Activated T-cell treated with anti-CD3 and anti-CD28 coated beads, Interleukin-2, amount 50 U/mL, for 1 hour (primary cell): ENCODE results near the gene EXOC2.

ENCODE experiments used
- DNase-seq: peaks from one replicate; pipeline ENCODE4 v3.0.0-alpha.2; 2020

Gene EXOC2

GRCh38 chr6:455006-455585 lies 237.8 kb downstream of the EXOC2 start:
- DNase-seq = no peak

- DNase-seq = no peak
Measured at GRCh38 chr6:454148-454991, 238.6 kb downstream of the EXOC2 start.

GRCh38 chr6:453152-453551 lies 239.8 kb downstream of the EXOC2 start:
- DNase-seq = no peak

- no peak for DNase-seq
Measured at GRCh38 chr6:452301-453067, 240.5 kb downstream of the EXOC2 start.

DNA sequence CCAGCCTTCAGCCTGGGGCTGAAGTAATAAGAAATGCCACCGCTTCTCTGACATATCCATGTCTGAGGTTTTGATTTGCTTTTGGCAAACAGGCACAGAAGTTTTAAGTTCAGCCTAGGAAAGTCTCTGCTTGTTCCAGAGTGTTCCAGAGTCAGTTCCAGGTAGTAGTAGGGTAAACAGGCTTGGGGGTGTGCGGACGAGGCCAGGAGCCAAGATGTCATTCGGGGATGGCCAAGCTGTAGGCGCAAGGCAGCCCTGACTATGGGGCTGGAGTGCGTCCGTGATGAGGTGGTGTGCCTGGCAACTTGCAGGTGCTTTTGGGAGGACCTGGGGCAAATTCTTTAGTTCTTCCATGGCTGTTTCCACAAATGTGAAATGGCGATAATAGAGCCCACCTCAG lies 241.1 kb downstream of the EXOC2 start:
- DNase-seq = no peak

DNA sequence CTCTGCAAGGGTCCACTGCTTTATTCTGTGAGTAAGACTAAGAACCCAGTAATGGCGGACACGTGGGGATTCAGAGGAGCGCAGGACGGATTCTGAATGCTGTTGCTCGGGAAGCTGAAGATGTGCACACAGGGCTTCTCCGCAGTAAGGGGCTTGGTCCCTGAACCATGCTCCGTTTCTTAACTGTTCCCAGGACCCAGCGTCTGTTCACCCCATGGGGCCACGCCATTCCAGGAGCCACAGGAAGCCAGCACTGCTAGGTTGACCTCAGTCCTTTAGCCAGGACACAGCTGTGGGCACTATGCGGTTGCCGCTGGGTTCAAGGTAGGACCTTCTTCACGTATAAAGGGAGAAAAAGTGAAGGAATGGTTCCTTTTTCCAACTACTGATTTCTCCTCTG lies 241.6 kb downstream of the EXOC2 start:
- no peak for DNase-seq

DNA sequence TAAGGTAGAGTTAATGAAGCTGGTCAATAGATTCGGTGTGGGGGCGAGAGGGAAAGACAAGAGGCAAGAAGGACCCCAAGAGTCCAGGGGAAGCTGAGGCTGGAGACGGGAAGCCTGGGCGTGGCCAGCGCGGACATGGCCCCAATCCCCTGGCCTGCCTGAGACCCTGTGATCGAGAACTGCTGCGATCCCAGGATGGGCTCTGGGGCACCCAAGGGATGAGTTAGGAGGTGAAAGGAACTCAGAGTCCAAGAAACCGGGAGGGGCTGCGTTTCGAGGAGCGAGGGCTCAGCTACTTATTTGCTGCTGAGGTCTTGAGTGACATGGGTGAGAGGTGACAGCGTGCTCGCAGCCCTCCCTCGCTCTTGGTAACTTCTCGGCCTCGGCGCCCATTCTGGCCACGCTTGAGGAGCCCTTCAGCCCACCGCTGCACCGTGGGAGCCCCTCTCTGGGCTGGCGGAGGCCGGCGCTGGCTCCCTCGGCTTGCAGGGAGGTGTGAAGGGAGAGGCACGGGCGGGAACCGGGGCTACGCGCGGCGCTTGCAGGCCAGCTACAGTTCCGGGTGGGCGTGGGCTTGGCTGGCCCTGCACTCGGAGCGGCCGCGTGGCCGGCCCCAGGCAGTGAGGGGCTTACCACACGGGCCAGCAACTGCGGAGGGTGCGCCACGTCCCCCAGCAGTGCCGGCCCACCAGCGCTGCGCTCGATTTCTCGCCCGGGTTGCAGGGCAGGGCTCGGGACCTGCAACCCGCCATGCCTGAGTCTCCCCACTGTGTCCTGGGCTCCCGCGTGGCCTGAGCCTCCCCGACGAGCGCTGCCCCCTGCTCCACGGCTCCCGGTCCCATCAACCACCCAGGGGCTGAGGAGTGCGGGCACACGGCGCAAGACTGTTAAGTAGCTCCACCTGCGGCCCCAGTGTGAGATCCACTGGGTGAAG lies 243.2 kb downstream of the EXOC2 start:
- DNase-seq = no peak

DNA sequence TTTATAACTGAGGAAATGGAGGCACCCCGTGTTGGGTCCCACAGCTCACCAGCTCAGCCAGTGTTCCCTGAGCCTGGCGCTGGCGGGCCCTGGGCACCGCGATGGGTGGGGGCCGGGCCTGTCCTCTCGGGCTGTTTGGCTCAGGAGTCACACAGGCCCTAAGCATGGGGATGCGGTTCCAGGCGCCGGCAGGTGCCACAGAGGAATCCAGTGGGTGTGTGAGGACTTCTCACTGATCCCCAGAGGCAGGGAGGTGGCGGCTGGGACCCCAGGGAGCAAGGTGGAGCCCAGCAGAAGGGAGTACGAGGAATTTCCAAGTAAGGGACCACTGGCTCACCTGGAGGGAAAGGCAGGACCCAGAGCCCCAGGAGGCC lies 243.9 kb downstream of the EXOC2 start:
- DNase-seq = no peak

DNA sequence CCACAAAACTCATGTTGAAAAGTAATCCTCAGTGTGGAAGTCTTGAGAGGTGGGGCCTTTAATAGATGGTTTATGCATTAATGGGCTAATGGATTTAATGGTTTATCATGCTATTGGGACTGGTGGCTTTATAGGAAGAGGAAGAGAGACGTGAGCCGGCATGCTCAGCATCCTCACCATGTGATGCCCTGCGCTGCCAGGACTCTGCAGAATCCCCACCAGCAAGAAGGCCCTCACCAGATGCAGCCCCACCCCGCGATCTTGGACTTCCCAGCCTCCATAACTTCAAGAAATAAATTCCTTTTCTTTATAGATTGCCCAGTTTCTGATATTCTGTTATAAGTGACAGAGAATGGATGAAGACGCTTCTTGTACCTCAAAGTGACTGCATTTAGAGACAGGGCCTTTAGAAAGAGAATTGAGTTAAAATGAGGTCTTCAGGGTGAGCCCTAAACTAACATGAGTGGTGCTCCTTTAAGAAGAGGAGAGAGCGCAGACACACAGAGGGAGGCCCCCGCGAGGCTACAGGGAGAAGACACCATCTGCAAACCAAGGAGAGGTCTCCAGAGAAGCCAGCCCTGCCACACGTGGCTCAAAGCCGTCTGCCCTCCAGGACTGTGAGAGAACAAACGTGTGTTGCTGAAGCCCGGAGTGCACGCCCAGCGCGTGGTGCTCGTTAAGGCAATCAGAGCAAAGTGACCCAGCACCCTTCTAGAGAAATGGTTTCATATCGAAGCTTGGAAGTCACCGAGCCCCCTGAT lies 244.5 kb downstream of the EXOC2 start:
- no peak for DNase-seq

GRCh38 chr6:447381-448165 lies 245.4 kb downstream of the EXOC2 start:
- peak; percentile 48 for DNase-seq

DNA sequence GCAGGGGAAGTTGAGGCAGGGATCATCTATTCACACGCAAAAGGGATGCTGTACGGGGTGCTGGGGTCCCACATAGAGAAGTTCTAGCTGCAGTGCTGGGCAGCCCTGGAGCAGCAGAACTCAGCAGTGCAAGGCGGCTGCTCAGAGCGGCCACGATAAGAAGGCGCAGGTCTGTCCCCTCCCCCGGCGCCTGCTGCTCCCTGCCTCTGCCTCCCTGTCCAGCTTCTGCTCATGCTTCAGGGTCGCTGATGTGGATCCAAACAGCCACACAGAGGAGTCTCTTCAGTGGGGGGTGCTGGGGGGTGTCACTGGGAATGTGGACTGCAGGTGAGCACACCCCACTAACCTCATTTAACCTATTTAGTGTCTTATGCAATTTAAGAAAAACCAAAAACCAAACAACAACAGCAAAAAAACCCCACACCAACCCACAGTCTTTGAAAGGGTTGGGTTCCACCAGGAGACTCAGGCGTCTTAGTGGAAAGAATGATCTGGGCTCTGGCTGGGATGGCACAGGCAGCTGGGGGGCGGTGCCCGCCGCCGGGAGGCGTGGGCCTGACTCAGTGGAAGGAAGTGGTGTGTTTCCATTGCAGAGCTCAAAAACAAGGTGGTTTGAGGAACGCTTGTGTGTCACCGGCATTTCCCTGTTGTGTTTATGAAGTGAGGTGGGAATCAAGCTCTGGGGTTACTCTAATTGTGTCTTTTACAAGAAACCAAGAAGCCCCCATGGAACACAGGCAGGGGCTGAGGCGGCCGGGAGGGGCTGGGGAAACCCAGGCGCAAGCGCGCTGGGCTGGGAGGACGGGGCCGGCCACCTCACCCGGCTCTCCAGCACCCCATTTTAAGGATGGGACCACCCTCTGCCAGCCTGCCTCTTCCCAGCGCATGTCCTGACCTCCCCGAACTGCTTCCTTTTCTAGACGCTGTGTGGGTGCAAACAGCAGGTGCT lies 246.2 kb downstream of the EXOC2 start:
- DNase-seq = peak; percentile 89

DNA sequence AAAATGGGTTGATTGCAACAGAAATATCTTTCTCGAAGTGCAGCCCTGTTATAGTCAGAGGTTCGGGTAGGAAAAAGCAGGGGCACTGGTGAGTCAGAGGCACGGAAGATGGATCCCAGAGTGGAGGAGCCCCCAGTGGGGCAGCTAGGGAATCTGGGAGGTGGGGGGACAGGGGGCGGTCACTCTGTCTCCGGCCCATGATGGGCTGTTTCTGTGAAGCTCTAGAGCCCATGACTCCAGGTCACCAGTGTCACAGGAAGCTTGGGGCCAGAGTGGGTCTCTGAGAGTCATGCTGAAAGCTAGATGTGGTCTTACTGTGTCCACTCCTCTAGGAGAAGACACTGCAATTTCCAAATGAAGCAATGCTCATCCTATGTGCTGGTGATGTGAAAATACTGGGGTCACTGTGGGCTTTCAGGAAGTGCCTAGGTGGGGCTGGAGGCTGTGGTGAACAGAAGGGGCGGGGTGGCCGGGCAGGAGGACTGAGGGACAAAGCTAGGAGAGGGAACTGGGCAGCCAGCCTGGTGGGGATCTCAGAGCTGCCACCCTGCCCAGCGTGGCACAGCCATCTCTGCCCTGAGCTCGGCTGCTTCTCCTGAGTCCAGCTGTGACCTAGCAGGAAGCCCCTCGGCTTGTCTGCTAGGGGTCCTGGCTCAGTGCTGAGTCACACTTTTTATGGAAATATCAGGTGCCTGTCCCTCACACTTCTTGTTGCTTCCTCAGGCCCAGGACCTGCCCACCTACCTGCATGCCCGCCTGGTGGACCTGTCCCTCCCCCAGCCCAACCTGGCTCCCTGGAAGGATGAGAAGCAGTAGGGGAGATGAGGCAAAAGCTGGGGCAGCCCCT lies 247.1 kb downstream of the EXOC2 start:
- no peak for DNase-seq

DNA sequence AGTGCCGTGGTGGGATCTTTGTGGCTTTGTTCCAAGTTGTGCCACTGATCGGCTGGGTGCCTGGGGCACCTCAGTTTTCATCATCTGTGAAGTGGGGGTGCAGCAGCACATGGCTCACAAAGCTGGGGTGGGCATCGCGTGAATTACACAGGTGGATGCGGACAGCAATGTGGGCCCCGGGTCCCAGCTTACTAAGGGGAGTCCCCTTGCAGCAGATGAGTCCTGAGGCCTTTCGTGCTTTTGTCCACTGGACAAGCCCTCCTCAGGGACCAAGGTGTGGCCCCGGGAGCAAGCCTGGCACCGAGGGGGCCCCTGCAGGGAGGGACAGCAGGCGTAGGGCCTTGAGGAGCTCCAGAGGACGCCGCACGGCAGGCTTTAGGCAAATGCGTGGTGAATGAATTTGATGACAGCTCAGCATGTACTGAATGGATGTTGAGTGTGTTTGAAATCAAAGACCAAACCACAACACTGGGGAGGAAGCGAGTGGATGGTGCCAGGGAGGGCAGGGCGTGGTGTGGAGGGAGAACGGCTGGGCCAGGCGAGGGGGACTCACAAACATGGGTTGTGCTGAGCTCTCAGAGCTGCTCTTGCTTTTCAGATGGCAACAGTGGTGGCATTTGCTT lies 248.2 kb downstream of the EXOC2 start:
- peak; percentile 50 for DNase-seq

DNA sequence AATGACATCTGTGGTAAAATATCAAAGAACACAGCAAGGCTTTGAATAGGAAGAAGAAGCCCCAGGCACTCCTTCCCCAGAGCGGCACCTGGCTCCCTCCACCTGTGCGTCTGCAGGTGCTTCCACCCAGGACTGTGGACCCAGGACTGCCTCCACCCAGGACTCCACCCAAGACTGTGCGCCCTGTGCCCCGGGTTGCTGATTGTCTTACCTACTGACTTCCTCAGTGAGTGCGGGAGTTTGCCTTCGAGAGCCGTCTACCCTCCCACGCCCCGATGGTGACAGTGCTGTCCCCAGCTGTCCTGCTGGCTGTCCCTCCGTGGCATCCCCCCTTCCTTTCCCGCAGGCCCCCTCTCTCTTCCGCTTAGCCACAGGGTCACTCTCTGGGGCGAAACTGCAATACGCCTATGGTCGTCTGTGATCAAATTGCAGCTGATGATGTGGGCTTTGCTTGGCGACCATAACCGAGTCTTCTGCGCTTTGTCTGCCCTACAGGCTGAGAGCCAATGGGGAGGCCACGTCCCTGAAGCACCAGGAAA lies 249.2 kb downstream of the EXOC2 start:
- no peak for DNase-seq

DNA sequence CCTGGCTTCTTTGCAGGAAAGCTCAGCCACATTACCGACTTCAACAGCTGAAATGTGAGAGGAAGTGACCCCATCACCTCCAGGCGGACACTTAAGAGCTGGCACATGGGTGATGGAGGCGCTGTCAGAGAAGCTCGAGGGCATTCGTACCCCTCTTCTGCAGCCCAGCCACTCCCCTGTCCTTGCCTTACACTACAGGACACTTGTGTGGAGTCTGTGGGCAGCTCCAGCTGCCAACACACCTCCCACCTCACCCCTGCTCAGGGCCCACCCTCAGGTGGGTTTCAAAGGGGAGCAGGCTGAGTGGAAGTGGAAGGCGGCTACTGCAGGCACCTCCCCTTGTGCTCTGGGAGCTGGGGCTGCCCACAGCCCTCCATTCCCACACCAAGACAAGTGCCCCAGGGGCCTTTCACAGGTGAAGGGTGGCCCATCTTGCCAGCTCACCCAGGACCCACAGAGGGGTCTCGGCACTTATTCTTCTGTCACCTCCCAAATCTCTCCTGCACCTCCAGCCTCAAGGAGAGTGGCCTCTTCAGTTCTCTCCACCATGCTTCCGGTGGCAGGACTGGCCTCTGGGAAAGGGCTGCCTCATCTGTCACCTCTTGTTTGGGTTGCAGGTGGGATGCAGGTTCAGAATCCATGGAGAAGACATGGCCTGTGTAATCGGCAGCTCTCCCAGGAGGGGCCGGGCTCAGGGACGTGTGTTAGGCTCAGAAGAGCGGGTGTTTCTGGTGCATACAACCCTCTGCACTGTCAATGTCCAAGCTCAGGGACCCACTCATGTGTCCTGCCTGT lies 251.6 kb downstream of the EXOC2 start:
- DNase-seq = no peak

GRCh38 chr6:439641-440167 lies 253.2 kb downstream of the EXOC2 start:
- no peak for DNase-seq

- DNase-seq = no peak
Measured at GRCh38 chr6:438634-439170, 254.2 kb downstream of the EXOC2 start.
